Upper lobe of left lung (tissue), 4 donors: ENCODE measurements around the gene LRRC8B.

Experiments
- EP300 ChIP-seq, 4 donors: sonication (generic); formaldehyde crosslinking; IDR thresholded peaks; one replicate each; pipeline ENCODE4 v1.5.1; 2017; ENCODE audit warnings: antibody characterized with exemption in 4 of 4, control low read depth in 2 of 4
- POLR2AphosphoS5 ChIP-seq, 2 donors: sonication (generic); formaldehyde crosslinking; IDR thresholded peaks; one replicate each; pipeline ENCODE4 v1.5.1; 2017; ENCODE audit warnings: antibody characterized with exemption in 2 of 2
- TF ChIP-seq, protein P1 (sequence below), 6 experiments: fragments of 450-650 bp in 4 of 6; fragments of 200-600 bp in 2 of 6; sonication (generic) in 2 of 6; IDR thresholded peaks; one replicate each; pipeline ENCODE4 v1.5.1; 2016 to 2019; ENCODE audit warnings: antibody characterized with exemption in 6 of 6

GRCh38 chr1:89609781-89610456 is 85.3 kb downstream of the LRRC8B start:
- TF ChIP-seq, protein P1, sequence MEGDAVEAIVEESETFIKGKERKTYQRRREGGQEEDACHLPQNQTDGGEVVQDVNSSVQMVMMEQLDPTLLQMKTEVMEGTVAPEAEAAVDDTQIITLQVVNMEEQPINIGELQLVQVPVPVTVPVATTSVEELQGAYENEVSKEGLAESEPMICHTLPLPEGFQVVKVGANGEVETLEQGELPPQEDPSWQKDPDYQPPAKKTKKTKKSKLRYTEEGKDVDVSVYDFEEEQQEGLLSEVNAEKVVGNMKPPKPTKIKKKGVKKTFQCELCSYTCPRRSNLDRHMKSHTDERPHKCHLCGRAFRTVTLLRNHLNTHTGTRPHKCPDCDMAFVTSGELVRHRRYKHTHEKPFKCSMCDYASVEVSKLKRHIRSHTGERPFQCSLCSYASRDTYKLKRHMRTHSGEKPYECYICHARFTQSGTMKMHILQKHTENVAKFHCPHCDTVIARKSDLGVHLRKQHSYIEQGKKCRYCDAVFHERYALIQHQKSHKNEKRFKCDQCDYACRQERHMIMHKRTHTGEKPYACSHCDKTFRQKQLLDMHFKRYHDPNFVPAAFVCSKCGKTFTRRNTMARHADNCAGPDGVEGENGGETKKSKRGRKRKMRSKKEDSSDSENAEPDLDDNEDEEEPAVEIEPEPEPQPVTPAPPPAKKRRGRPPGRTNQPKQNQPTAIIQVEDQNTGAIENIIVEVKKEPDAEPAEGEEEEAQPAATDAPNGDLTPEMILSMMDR (IDR thresholded peaks at IDR 0.05), result no peak
- TF ChIP-seq EP300 (IDR thresholded peaks at IDR 0.05) (no peak), POLR2AphosphoS5 (IDR thresholded peaks at IDR 0.05) (no peak)
